NCI-H2081 treated with DMSO at 0.1 percent for 48 hours (cell line): ENCODE results near the gene DCAF12L1.

Experiments used
- DNase-seq: peaks from one replicate; lab custom pipeline; 2025; lab: John Stamatoyannopoulos, UW

The DCAF12L1 gene

DNA sequence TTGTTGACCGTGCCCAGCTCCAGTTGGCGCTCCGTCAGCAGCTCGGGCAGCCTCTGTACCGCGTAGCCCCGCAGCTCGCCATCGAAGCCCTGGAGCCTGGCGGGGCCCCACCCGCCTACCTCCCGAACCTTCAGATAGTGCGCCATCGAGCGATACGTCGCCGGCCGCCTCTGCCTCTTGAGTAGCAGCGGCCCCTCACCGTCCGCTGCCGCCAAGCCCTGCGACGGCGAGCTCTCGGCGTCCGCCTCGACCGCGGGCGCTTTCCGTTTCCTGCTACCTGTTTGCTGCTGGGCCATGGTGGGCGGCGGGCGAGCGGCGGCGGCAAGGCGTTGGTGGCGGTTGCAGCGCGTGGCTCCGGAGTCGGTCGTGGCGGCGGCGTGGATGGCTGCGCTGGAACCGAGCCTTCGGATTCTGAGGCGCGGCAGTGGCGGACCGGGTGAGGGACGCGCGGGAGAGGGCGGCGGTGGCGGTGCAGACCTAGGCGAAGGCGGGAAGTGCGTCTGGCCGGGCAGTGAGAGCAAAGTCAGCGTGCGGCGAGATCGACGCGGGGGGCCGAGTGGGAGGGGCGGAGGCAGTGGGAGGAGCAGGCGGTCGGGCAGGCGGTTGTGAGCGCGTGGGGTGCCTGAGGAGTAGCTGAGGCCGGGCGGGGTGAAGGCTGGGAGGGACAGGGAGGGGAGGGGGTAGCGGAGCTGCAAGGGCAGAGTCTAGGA, at the start of gene DCAF12L1:
Gene DCAF12L1, minus strand, starts transcription at position 502 of the 710 bp plus-strand sequence. Its CDS starts 206 bp downstream, at position 296.
- no peak for DNase-seq

DNA sequence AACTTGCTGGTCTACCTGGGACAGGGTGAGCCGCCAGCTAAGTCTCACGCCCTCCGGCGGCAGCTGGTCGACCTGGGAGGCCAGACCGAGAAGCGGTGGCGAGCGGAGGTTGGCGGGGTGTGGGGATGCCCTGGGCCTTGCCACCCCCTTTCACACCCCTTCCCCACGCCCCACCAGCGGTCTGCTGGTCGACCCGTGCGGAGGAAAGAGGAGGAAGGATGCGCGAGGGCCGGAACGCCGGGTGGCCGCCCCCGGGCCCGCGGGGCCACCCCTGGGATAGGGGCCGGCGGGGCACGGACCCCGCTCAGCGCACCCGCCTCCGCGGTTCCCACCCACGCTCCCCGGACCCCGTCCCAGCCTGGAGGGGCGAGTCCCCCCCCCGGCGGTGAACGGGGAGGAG, 28.3 kb upstream of the DCAF12L1 start:
- DNase-seq, result no peak

DNA sequence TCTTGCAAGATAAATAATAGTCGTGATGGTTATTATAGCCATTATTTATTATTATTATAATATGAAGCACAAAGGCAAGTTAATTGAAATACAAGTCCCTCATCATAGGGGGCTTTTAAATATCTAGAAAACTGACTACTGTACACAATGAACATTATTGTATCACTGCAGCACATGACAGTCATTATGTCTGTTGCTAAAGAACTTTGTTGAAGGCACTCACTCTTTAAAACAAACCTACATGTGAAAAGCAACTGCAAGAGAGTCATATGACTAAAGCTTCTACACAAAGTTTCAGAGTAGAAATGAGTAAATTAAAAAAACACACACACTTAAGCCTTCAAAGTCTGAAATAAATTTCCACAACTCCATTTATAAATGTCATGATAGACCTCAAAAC, 23.3 kb upstream of the DCAF12L1 start:
- DNase-seq, result no peak

DNA sequence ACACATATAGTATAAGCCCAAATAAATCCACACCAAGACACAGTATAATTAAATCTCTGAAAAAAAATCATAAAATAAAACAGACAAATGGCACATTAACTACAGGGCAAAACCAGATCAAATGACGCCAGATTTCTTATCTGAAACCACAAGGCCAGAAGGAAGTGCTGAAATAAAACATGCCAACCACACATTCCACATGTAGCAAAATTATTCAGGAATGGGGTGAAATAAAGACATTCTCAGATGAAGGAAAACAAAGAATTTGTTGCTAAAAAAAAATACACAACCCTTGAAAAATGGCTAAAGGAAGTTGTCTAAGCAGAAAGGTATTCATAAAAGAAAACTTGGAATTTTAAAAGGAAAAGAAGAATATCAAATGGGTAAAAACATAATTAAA, 4.5 kb upstream of the DCAF12L1 start:
- no peak for DNase-seq

DNA sequence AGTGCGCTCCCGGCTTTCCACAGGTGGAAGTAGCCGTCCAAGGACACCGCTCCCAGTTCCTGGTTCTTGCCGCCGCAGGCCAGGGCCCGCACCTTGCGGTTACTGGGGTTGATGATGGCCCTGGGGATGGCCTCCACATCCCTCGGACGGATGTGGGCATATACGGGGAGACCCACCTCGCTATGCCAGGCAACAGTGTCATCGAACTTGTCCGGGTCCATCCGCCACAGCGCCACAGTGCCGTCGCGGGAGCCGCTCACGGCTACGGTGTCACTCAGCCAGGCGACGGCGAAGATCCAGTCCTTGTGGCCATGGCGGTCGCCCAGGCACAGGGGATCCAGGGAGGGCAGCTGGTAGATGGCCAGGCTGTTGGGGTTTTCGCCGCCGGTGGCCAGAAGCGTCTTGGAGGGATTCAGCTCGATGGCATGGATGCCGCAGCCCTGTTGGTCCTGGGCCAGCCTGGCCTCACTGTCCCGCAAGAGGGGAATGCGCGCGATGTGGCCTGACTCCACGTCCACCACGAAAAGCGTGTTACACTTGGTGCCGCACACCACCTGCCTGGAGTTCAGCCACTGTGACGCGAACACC, 795 bp downstream of the DCAF12L1 start:
- no peak for DNase-seq

DNA sequence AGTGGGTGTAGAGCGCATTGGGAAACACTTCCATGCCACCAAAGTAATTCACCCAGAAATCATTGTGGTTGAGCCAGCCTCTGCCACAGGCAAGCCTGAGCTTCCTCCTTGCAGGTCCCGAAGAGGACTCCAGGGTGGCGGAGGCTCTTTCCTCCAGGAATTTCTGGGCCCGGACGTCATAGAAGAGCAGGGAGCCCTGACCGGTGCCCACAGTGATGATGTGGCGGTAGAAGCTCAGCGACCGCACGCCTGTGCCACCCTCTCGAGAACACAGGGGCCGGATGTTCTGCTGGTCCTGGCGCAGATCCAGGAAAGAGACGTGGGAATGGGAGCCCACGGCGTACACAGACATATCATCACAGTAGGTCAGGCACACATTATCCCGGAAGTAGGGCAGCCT, 1.3 kb downstream of the DCAF12L1 start:
- no peak for DNase-seq

DNA sequence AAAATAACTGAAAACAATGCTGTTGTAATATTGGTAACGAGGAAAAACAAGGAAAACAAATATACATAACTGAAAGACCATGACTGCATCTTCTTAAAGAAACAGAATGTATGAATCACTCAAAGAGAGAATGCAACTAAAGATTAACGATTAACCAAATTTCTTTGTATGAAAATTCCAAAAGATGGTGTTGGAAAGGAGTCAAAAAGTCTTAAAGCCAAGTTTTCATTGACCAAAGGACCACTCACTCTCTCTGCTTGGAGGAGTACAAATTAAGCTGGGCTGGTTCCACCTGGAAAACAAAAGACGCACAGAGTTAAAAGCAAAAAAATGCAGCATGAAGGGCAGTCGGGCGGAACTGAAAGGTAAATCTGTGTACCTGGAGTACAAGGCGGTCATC, 1.8 kb downstream of the DCAF12L1 start:
- no peak for DNase-seq

DNA sequence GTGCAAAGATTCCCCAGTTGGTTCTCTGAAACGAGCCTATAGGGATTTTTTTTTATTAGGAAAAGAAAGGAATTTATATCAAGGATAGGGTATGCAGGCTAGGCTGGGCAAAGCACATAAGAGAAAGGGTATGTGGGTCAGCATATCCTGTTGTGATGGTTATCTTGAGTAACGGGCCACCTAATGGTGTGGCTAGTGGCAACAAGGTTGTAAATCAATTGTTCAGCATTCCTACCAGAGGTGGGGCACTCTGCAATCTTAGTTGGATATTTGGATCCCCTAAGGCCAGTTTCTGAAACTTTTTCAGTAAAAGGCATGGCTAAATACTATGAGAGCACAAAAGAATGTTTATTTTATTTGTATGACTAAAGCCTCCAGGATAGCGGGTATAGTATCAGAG, 42.7 kb downstream of the DCAF12L1 start:
- no peak for DNase-seq
